HepG2 (cell line): ENCODE results near the gene NYNRIN. TPM values are rescaled to one million over a fixed set of nuclear protein-coding genes. Genes with fewer than 3 reads are reported as not detected.

ENCODE experiments used
- ATRX ChIP-seq: sonication (generic); formaldehyde crosslinking; IDR thresholded peaks from 2 replicates; pipeline ENCODE4 v1.4.0; 2020; ENCODE audit warnings: missing genetic modification reagents, borderline replicate concordance
- CBX5 ChIP-seq: sonication (generic); formaldehyde crosslinking; IDR thresholded peaks from 2 replicates; pipeline ENCODE4 v1.4.0; 2020; ENCODE audit warnings: missing genetic modification reagents, borderline replicate concordance
- FOXP1 ChIP-seq, 2 experiments: fragments of 450-650 bp in 1 of 2; IDR thresholded peaks; 2 replicates each; pipeline ENCODE4 v1.6.1; 2017 to 2018; ENCODE audit warnings: antibody characterized with exemption in 1 of 2
- GPBP1L1 ChIP-seq: sonication (generic); formaldehyde crosslinking; IDR thresholded peaks from 2 replicates; pipeline ENCODE4 v1.5.0; 2020; ENCODE audit warnings: mild to moderate bottlenecking, missing genetic modification reagents
- HOXA7 ChIP-seq: sonication (generic); formaldehyde crosslinking; IDR thresholded peaks from 2 replicates; pipeline ENCODE4 v1.8.1; 2022; ENCODE audit warnings: mild to moderate bottlenecking, missing genetic modification reagents, moderate library complexity
- MEIS1 ChIP-seq: sonication (generic); formaldehyde crosslinking; IDR thresholded peaks from 2 replicates; pipeline ENCODE4 v1.9.0; 2021; ENCODE audit warnings: mild to moderate bottlenecking, missing genetic modification reagents, moderate library complexity, borderline replicate concordance
- MXI1 ChIP-seq: IDR thresholded peaks from 3 replicates; pipeline ENCODE4 v1.6.1; 2012; ENCODE audit warnings: low read depth, low read length, inconsistent platforms, borderline replicate concordance
- NCOA2 ChIP-seq: sonication (generic); formaldehyde crosslinking; IDR thresholded peaks from 2 replicates; pipeline ENCODE4 v1.8.0; 2022; ENCODE audit warnings: inconsistent platforms
- PRDM10 ChIP-seq: sonication (generic); formaldehyde crosslinking; IDR thresholded peaks from 2 replicates; pipeline ENCODE4 v1.4.0; 2020; ENCODE audit warnings: low read depth, missing genetic modification reagents
- RARA ChIP-seq: IDR thresholded peaks from 2 replicates; pipeline ENCODE4 v1.6.1; 2016; ENCODE audit warnings: missing genetic modification reagents, missing compliant biosample characterization
- TAF15 ChIP-seq: fragments of 200-400 bp; formaldehyde crosslinking; IDR thresholded peaks from one replicate; pipeline ENCODE4 v1.6.1; 2018; ENCODE audit warnings: mild to moderate bottlenecking, low read depth, low read length; ENCODE audit not compliant: poor library complexity, severe bottlenecking
- ZBTB25 ChIP-seq: IDR thresholded peaks from 2 replicates; pipeline ENCODE4 v1.6.1; 2018; ENCODE audit warnings: missing genetic modification reagents
- ZFAT ChIP-seq: sonication (generic); formaldehyde crosslinking; conservative IDR thresholded peaks from 2 replicates; pipeline ENCODE4 v1.8.1; 2023; ENCODE audit warnings: missing genetic modification reagents, inconsistent platforms
- ZNF17 ChIP-seq: sonication (generic); formaldehyde crosslinking; IDR thresholded peaks from 2 replicates; pipeline ENCODE4 v1.5.0; 2020; ENCODE audit warnings: mild to moderate bottlenecking, missing genetic modification reagents
- ZNF180 ChIP-seq: sonication (generic); formaldehyde crosslinking; IDR thresholded peaks from 2 replicates; pipeline ENCODE4 v1.4.0; 2020; ENCODE audit warnings: low read depth, missing genetic modification reagents, borderline replicate concordance
- ZNF256 ChIP-seq: sonication (generic); formaldehyde crosslinking; conservative IDR thresholded peaks from 2 replicates; pipeline ENCODE4 v1.4.0; 2020; ENCODE audit warnings: missing genetic modification reagents
- ZNF552 ChIP-seq: sonication (generic); formaldehyde crosslinking; IDR thresholded peaks from 2 replicates; pipeline ENCODE4 v1.9.0; 2022; ENCODE audit warnings: missing genetic modification reagents, mild to moderate bottlenecking, borderline replicate concordance
- ZNF749 ChIP-seq: sonication (generic); formaldehyde crosslinking; IDR thresholded peaks from 2 replicates; pipeline ENCODE4 v1.8.0; 2022; ENCODE audit warnings: mild to moderate bottlenecking, missing genetic modification reagents, moderate library complexity, borderline replicate concordance
- ZNF792 ChIP-seq: IDR thresholded peaks from 2 replicates; pipeline ENCODE4 v1.6.1; 2016
- polyA plus RNA-seq, 8 experiments: library from polyadenylated mRNA; depleted of rRNA in 3 of 8; stranded (reverse) in 7 of 8; unstranded in 1 of 8; fragments of >200 nt; fragmentation: Illumina TruSeq in 4 of 8; extraction: Trizol in 4 of 8; gene quantifications; 2 replicates each; pipeline versions ENCODE4 v1.2.1 to v1.2.3, GENCODE V29; 2011 to 2016; ENCODE audit warnings: low read depth in 4 of 8, missing spikeins in 1 of 8, mixed read lengths in 1 of 8; ENCODE audit not compliant: insufficient read depth in 1 of 8
- total RNA-seq, 5 experiments: library from RNA; depleted of rRNA; stranded (reverse); fragments of >200 nt; fragmentation: Illumina TruSeq; extraction: Trizol; gene quantifications; 2 replicates each; pipeline ENCODE4 v1.2.3, GENCODE V29; 2016; ENCODE audit warnings: low read depth in 1 of 5

The NYNRIN gene
- total and polyA plus RNA-seq, 2 of the 13 experiments (the other 11 are each of a cell fraction or from before 2014, with no cell fraction given), result 0.63 to 1.1 TPM

- TF ChIP-seq TAF15, result no peak
- 0 out of 3 replicates have a peak, but pooled peaks have one; percentile 29 for TF ChIP-seq MXI1
- TF ChIP-seq MEIS1 (CRISPR knock-in tag), result no peak
- TF ChIP-seq ZNF792 (CRISPR knock-in tag), result no peak
- TF ChIP-seq RARA, result no peak
- TF ChIP-seq ZNF552 (CRISPR knock-in tag), result peak; percentile 70; the same call in 1 of the 2 replicates
- TF ChIP-seq ZFAT, result no peak
- TF ChIP-seq ATRX (CRISPR knock-in tag), result no peak
- peak; percentile 59; the same call in 1 of the 2 replicates for TF ChIP-seq PRDM10
- TF ChIP-seq ZNF256 (CRISPR knock-in tag), result peak; percentile 50; the same call in 1 of the 2 replicates
- no peak for TF ChIP-seq ZNF180 (CRISPR knock-in tag)
- TF ChIP-seq ZBTB25 (CRISPR knock-in tag), result peak; percentile 57; the same call in 1 of the 2 replicates
- TF ChIP-seq ZNF749 (CRISPR knock-in tag), result no peak
- no peak for TF ChIP-seq CBX5
- TF ChIP-seq GPBP1L1 (CRISPR knock-in tag), result no peak
- no peak for TF ChIP-seq ZNF17 (CRISPR knock-in tag)
- no peak for TF ChIP-seq FOXP1 (IDR thresholded peaks at IDR 0.05)
- no peak for TF ChIP-seq FOXP1 (CRISPR knock-in tag; IDR thresholded peaks at IDR 0.05)
- TF ChIP-seq NCOA2, result no peak
- TF ChIP-seq HOXA7, result no peak
These were observed 37.7 kb downstream of the NYNRIN start (continued) for GRCh38 chr14:24436355-24437019.
